Stimulated activated CD4-positive, alpha-beta T cell treated with anti-CD3 and anti-CD28 coated beads, Interleukin-1b, Interleukin-23, amount 100 ng/mL, for 4 hours (primary cell): ENCODE results near the gene ZNF823.

ENCODE experiments used
- DNase-seq, 2 donors: peaks; one replicate each; pipeline ENCODE4 v3.0.0-alpha.2; 2020; ENCODE audit warnings: low read depth in 2 of 2

Gene ZNF823

DNA sequence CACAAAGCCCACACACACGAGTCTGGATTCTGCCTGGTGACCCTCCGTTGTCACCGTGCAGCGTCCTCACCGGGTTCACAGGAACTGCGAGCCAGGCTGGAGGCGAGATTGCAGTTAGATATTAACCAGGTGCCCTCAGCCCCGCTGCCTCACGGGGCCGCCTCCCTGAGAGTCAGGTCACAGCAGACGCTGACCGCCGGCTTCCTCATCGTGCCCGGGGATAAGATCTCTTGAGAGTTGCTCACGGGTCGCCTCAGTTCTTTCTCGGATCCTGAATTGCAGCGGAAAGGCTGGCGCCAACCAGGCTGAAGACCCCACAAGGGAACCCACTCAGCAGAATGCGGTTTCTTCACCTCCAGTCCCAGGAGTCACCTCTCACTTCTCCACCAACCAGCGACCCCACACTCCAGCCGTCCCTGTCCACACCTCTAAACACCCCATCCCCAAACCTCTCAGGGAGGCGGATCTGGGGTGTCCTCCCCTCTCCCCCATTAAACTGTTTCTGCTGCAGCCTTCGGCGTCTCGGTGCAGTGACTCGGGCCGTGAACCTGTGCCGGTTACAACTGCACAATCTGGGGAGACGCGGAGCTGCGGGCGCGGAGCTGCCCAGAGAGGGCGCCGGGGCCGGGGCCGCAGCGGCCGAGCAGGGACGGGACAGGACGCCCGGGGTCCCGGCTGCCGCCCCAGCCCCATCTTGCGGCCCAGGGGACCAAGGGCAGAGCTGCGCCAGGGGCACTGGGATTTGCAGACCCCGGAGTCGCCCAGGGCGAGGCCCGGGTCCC, 591 bp downstream of the ZNF823 start:
- peak in 1 of 2 donors; percentile 12 for DNase-seq

DNA sequence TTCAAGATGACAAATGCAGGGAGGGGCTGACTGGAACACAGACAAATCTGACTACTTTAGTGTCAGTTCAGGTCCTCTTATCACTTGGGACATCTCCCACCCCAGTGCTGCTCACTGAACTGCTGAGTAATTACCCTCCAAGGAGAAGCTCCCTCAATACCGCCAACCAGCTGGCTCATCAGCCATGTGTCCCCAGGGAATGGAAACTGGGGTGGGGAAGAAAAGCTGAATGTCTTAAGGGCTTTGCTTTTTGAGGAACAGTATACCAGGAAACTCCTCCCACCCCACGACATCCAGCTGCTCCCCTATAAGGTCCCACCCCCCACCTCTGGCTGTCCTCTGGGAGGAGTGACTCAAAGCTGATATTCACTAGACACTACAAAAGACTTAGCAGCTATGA, 2.0 kb downstream of the ZNF823 start:
- no peak for DNase-seq

DNA sequence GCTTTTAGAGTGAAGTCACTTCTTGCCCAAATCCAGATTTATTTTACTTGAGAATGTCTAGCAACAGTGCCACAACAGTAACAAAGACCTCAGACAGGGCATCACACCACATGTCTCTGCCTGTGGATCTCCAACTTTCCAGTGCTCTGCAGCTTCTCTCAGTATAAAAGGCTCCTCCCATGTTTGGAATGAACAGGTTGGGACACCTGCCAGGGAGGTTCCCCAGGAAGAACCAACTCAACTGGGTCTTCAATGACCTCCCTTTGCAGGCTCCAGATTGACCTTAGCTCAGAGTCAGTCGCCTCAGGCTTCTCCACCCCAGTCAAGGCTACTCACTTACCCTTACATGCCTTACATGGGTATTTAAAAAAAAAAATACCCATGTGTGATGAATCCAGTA, 3.4 kb downstream of the ZNF823 start:
- no peak for DNase-seq

DNA sequence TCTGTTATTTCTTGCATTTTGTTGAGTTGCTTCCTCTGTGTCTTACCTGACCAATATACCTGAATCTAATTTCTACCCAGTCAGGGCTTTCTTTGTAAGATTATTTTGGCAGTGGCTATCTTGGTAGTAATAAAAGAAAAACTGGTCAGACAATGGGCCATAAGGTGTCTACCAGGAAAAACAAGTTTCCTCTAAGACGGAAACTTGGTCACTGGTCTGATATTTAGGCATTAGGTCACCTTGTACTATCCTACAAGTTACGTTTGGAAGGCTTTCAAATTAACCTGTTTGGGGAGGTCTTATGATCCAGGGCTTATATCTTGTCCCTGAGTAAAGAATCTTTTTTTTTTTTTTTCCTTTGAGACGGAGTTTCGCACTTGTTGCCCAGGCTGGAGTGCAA, 9.2 kb downstream of the ZNF823 start:
- DNase-seq: no peak

DNA sequence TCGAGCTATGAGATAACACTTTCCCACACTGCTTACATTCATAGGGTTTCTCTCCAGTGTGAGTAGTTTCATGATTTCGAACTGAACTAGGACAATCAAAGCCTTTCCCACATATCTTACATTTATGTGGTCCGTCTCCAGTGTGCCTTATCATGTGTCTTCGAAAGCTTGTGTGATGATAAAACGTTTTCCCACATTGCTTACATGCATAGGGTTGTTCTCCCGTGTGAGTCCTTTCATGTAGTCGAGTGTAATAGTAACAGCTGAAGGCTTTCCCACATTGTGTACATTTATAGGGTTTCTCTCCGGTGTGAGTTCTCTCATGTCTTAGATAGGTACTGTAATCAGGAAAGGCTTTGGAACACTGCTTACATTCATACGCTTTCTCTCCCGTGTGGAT, 16.3 kb downstream of the ZNF823 start:
- no peak for DNase-seq

DNA sequence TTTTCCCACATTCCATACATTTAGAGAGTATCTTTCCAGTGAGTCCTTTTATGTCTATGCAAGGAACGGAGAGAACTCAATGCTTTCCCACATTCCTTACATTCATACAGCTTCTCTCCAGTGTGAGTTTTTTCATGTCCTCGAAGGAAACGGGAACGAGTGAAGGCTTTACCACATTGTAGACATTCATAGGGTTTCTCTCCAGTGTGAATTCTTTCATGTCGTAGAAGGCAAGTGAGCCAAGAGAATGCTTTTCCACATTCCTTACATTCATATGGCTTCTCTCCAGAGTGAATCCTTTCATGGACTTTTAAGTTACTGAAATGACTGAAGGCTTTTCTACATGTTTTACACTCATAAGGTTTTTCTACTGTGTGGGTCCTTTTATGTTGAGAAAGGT, 17.1 kb downstream of the ZNF823 start:
- no peak for DNase-seq

DNA sequence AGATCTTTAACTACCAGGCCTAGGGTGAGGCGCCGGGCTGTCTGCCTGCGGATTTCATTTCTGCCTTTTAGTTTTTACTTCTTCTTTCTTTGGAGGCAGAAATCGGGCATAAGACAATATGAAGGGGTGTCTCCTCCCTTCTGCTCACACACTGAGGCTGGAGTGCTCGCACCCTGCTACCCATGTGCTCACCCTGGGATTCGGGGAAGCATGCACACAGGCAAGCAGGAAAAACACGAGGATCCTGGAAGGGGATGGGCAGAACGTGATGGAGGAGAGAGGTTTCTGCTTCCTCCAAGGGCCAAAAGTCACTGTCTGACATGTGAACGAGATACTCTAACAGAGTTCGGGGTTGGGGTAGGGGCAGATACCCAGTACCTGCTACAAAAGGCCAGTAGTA, 28.4 kb downstream of the ZNF823 start:
- no peak for DNase-seq

DNA sequence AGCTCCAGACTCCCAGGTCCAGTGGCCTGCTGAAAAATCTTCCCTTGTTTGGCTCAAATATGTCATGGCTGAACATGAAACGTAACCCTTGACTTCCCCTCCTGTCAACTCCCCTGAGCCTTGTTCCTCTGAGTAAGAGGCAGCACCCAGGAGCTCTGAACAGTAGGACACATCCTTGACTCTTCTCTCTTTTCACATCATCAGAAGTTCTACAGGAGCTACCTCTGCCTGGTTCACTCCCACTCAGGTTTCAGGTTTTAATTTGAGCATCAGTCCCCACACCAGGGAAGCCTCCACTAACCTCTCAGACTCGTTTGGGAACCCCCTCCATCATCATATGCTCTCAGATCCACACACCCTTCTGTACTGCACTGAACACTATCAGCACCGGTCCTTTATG, 30.3 kb downstream of the ZNF823 start:
- no peak for DNase-seq

DNA sequence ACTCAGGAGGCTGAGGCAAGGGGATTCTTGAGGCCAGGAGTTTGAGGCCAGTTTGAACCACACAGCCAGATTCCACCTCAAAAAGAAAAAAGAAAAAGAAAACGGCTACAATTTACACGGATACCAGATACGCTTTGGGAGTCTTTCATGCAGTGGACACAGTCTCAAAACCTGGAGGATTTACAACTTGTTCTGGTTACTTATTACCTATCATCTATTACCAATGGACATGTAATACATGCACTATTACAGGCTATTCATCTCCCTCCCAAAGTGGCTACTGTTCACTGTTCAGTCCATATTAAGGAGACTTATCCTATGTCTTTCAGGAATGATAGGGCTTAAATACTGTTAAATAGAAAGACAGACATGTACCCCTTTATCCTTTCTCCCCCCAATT, 33.3 kb downstream of the ZNF823 start:
- DNase-seq: no peak

DNA sequence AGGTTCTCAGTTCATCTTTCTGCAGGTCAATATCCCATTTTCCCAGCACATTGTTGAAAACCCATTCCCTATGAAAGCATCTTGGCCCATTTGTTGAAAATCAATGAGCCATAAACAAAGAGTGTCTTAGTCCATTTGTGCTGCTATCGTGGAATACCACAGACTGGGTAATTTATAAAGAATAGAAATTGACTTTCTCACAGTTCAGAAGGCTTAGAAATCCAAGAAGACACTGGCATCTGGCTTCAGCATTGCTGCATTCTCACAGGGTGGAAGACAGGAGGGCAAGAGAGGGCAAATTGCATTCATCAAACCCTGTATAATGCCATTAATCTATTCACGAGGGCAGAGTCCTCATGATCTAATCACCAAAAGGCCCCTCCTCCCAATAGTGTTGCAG, 34.1 kb downstream of the ZNF823 start:
- no peak for DNase-seq

DNA sequence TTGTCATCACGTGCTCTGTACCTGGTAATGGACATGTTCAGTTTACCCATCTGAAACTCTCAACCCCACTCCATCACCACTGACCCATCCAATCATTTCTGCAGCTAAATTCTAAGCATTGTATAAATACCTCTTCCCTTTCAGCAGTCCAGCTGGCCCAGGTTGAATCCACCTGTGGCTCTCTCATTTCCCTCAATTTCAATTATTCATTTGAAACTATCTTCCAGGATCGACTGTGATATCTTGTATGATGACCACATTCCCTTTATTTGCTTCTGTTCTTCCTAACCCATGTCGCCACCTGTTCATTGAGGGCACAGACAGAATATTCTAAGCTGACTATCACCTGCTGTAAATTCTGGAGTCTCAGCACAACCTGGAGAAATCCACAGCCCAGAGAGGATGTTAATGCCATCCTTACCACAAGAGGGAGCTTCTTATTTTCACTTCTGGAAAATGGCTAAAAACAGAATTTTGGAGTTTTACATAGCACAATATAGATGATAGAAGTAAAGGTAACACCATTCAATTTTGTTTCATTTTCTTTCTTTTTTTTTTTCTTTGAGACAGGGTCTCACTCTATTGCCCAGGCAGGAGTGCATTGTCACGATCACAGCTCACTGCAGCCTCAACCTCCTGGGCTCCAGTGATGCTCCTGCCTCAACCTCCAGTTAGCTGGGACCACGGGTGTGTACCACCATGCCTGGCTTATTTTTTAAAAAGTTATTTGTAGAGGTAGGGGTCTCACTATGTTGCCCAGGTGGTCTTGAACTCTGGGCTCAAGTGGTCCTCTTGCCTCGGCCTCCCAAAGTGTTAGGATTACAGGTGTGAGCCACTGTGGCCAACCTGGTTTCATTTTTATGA, 38.6 kb downstream of the ZNF823 start:
- no peak for DNase-seq

DNA sequence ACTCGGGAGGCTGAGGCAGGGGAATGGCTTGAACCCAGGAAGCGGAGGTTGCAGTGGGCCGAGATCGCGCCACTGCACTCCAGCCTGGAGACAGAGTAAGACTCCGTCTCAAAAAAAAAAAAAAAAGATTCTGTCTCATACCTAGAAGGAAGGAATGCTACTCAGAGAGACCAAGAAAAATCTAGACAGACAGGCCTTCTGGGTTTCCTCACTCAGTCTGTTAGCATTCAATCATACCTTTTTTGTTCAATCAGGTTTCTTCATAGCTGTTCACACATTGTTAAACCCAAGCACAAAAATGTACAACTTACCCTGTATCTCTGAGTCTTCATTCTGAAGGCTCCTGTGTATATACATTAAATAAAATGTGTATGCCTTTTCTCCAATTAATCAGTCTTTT, 40.5 kb downstream of the ZNF823 start:
- DNase-seq: no peak

DNA sequence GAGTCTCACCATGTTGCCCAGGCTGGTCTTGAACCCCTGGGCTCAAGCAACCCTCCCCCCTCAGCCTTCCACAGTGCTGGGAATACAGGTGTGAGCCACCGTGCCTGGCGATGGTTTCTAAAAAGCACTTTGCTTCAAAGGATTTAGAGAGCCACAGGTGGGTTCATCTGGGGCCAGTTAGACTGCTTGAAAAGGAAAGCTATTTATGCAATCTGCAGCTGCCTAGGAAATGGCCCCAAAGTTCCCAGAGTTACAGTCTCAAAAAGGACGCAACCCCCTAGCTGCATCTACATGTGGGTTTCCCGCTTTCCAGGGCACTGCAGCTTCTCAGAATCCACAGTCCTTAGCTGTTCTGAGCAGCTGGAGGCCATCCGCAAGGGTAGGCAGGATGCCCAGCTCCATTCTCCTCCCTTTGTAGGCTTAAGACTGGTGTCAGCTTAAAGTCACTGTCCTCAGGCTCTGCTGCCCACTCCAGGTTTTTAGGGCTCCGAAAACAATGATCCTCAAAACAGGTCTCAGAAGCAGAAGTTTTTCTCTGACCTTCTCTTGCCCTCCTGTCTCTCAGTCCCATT, 41.4 kb downstream of the ZNF823 start:
- no peak for DNase-seq

DNA sequence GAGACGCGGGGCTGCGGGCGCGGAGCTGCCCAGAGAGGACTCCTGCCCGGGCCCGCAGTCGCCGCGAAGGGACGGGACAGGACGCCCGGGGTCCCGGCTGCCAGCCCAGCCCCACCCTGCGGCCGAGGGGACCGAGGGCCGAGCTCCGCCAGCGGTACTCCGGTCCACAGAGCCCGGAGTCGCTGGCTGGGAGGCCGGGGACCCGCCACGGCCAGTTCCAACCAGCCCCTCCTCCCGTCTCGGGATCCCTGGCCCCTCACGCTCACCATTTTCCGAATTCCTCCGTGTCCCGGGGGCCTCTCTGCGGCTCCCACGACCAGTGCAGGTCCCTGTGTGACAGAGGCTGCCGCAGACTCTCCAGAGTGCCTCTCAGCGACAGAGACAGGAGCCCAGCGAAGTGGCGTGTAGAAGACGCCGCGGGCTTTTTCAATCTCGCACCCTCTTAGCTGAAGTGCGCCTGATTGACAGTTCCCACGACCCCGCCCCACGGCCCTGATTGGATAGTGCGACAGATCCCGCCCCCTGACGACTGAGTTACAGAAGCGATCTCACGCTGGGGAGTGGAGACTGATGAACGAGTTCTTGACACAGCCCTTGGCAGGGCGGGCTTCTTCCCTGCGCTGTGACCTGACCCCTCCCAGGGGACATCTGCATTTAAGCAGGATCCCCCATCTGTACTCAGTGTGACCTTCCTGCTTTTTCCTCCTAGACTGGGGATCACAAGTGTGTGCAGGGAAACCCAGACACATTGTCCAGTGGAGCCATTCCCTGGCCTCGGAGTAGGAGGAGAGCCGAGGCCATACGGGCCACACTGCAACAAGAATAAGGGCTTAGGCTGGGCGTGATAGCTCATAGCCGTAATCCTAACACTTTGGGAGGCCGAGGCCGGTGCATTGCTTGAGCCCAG, 44.0 kb downstream of the ZNF823 start:
- DNase-seq: peak; percentile 58 to 84

DNA sequence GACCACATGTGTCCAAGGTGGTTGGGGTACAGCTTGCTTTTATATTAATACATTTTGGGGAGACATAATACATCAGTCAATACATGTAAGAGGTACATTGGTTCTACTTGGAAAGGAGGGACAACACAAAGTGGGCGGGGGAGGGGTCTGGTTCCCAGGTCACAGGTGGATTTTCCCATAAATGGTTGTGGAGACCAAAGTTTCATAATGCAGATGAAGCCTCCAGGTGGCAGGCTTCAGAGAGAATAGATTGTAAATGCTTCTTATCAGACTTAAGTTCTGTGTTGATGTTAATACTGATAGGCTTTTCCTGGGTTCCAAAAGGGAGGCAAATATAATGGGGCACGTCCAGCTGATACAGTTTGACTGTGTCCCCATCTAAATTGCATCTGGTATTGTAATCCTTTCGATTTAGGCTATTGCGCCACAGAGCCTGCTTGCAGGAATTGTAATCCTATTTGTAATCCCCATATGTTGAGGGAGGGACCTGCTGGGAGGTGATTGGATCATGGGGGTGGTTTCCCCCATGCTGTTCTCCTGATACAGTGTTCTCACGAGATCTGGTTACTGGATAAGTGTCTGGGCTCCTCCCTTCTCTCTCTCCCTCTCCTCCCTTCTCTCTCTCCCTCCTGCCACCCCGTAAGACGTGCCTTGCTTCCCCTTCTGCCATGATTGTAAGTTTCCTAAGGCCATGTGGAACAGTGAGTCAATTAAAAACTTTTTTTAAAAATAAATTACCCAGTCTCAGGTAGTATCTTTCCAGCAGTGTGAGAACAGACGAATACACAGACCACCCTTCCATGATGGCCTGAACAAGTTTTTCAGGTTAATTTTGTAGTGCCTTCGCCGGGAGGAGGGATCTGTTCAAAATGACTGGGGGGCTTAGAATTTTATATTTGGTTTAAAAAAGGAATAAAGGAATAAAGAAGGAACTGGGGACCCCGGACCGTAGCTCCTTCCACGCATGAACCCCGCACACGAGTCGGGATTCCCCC, 44.9 kb downstream of the ZNF823 start:
- no peak for DNase-seq

DNA sequence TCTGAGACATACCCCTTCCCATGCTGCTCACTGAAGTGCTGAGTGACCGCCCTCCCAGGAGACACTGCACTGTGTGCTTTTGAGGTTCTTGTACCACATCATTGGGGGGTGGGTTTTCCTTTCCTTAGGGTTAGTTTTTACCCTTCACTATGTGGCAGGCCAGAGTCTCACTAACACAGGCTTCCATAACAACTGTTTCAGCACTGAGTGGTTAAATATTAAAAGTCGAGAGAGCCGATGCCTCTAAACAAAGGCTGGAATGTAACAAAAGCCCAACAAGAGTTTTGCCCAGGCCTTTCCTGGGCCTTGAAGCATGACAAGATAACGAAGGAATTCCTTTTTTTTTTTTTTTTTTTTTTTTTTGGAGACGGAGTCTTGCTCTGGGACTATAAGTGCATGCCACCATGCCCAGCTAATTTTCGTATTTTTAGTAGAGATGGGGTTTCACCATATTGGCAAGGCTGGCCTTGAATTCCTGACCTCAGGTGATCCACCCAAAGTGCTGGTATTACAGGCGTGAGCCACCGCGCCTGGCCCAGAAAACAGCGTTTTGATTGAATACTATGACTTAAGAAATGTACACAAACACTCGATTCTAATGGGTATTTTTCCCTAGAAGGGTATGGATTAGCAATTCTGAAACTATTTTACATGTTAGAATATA, 46.5 kb downstream of the ZNF823 start:
- DNase-seq: no peak

DNA sequence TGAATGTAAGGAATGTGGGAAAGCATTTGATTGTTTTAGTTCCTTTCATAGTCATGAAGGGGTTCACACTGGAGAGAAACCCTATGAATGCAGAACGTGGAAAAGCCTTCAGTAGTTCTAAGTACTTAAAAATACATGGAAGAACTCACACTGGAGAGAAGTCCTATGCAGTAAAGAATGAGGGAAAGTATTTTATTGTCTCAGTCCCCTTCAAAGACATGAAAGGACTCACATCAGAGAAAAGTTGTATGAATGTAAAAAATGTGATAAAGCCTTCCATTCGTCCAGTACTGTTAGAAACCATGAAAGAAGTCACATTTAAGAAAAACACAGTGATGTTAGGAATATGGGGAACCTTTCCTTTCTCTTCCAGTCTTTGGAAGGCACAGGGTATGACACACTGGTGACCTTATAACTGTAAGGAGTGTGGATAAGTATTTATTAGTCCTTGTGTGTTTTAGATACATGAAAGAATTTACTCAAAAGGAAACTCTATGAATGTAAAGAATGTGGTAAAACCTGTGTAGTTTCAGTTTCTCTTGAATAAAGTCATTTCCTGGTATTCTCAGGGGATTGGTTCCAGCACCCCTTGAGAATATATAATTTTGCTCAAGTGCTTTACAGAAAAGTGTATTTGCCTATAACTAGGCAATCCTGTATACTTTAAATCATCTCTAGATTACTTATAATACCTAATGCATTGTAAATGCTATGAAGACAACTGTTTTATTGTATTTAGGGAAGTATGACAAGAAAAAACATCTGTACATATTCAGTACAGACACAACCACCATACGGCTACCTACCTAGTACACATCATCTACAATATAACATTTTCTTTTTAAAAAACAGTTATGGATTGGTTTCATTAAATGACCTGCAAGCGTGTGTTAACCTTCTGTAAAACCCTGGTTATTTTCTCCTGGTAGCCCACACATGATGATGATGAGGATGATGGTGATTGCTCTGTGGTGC, 52.8 kb downstream of the ZNF823 start:
- DNase-seq: no peak

DNA sequence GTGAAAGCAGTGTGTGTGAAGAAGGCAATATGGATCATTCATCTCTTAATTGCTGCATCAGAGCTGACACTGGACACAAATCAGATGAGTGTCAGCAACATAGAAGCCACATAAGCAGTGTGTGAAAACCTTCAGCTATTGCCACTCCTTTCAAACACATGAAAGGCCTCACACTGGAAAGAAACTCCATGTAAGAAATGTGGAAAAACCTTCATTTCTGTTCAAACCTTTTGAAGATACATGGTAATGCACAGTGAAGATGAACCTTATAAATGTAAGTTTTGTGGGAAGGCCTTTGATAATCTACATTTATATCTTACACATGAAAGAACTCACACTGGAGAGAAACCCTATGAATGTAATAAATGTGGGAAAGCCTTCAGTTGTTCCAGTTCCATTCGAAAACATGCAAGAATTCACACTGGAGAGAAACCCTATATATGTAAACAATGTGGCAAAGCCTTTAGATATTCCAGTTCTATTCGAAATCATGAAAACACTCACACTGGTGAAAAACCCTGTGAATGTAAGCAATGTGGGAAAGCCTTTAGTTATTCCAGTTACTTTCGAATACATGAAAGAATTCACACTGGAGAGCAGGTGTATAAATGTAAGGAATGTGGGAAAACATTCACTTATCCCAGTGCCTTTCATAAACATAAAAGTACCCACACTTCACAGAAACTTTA, 53.6 kb downstream of the ZNF823 start:
- no peak for DNase-seq
